GM12872 (cell line): Measurements from ENCODE around the gene FCN2.

Experiments
- TF ChIP-seq, protein P1 (sequence below): IDR thresholded peaks from 3 replicates; pipeline ENCODE4 v1.5.1; 2011; ENCODE audit warnings: low read depth, mild to moderate bottlenecking, low read length, moderate library complexity; ENCODE audit not compliant: insufficient read depth

FCN2 gene

DNA sequence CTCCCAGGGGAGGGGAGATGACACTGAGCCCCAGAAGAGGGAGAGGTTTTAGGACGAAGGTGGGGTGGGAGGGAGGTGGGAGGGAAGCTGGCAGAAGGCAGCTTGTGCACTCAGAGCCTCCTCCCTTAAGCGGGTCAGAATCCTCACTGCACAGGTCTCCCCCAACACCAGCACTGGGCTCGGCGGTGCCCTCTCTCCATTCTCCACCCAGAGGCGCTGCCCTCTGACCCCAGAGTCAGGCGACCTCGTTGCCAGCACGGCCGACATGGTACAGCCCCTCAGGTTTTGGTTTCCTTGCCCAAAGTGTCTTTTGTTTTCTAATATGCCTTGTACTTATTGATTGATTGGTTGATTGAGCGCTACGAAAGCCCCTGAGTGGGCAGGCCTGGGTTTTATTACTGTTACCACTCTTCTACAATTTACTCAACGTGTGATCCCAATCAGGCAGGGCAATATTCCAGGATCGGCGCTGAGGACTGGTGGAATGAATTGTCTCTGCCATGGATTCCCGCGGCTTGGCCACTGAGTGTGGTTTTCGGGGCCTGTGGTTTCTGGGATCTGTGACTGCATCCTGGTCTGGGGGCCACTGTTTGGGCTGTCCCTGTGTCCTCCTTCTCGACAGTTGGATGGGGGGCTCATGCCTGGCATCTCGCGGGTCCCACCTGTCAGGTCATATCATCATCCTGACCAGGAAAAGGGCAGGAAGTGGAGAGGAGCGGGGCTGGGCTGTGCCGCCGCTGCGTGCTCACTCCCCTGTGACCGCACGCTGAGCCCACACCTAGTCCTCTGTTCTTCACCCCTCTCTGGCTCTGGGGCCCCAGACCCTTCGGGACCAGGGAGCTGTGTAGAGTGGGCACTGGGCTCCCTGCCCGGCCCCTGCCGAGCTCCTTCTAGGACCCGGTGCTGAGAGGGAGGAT, 9.6 kb upstream of the FCN2 start:
- TF ChIP-seq, protein P1, sequence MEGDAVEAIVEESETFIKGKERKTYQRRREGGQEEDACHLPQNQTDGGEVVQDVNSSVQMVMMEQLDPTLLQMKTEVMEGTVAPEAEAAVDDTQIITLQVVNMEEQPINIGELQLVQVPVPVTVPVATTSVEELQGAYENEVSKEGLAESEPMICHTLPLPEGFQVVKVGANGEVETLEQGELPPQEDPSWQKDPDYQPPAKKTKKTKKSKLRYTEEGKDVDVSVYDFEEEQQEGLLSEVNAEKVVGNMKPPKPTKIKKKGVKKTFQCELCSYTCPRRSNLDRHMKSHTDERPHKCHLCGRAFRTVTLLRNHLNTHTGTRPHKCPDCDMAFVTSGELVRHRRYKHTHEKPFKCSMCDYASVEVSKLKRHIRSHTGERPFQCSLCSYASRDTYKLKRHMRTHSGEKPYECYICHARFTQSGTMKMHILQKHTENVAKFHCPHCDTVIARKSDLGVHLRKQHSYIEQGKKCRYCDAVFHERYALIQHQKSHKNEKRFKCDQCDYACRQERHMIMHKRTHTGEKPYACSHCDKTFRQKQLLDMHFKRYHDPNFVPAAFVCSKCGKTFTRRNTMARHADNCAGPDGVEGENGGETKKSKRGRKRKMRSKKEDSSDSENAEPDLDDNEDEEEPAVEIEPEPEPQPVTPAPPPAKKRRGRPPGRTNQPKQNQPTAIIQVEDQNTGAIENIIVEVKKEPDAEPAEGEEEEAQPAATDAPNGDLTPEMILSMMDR, result no peak

DNA sequence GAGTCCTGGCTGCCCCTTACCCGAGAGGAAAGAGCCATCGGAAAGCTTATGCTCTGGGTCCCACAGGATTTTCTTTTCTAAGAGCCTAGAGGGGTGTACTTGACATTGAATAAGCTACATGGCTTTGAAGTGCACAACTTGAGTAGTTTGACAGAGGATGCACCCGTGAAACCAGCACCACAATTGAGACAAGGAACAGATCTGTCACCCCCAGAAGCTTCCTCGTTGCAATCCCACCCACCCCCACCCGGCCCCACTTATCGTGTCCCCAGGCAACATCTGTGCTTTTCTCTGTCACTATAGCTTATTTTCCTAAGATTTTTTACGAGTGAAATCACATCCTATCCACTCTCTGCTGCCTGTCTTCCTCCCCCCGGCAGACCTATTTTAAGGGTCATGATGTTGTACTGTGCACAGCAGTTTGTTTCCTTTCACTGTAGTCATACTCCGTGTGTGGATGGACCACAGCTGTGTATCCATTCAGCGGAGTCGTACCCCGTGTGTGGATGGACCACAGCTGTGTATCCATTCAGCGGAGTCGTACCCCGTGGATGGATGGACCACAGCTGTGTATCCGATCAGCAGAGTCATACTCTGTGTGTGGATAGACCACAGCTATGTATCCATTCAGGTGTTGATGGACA, 8.8 kb upstream of the FCN2 start:
- TF ChIP-seq, protein P1, result no peak

DNA sequence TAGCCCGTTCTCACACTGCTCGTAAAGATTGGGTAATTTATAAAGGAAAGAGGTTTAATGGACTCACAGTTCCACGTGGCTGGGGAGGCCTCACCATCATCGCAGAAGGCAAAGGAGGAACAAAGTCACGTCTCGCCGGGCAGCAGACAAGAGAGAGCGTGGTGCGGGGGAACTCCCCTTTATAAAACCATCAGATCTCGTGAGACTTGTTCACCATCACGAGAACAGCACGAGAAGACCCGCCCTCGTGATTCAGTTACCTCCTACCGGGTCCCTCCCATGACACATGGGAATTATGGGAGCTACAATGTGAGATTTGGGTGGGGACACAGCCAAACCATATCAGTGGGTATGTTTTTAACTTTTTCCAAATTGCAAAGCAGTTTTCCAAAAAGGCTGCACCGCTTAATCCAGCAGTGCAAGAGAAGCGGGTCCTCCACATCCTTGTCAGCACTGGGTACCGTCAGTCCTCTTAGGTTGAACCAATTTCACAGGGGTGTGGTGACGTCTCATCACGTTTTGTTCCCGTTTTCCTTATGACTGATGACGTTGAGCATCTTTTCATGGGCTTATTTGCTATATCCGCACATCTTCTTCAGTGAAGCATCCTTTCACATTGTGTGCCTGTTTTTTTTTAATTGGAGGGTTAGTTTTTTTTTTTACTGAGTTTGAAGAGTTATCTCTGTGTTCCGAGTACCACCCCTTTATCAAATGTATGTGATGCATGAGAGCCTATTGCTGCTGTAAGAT, 8.0 kb upstream of the FCN2 start:
- TF ChIP-seq, protein P1, result no peak

DNA sequence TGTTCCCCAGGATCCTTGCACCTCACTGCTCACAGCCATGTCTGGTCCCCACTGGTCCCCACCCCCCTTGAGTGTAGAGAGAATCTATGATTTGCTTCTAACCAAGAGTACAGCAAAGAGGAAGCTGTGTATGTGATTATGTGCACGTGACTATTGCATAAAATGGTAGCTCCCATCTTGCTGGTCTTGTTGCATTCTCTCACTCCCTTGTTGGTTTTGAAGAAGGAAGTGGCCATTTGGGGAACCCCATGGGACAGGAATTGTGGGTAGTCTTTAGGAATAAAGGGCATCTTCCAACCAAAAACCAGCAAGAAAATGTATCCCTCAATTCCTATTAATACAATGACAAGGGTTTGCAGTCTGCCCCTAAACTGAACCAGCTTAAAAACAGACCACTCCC, 5.2 kb upstream of the FCN2 start:
- TF ChIP-seq, protein P1, result no peak

DNA sequence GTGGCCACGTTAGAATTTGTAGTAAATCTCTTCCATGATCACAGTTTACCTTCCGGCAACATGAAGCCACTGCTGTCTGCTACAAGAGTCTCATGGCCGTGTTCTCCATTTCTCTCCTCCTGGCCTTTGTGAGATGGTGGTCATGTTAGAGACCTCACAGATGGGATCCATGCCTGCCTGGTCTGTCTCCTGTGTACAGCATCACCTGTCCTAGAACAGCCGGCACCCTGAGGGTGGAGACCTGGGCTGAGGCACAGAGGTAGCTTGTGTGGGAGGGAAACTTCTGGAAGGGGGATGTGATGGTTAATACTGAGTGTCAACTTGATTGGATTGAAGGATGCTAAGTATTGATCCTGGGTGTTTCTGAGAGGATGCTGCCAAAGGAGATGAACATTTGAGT, 3.1 kb upstream of the FCN2 start:
- TF ChIP-seq, protein P1, result no peak

DNA sequence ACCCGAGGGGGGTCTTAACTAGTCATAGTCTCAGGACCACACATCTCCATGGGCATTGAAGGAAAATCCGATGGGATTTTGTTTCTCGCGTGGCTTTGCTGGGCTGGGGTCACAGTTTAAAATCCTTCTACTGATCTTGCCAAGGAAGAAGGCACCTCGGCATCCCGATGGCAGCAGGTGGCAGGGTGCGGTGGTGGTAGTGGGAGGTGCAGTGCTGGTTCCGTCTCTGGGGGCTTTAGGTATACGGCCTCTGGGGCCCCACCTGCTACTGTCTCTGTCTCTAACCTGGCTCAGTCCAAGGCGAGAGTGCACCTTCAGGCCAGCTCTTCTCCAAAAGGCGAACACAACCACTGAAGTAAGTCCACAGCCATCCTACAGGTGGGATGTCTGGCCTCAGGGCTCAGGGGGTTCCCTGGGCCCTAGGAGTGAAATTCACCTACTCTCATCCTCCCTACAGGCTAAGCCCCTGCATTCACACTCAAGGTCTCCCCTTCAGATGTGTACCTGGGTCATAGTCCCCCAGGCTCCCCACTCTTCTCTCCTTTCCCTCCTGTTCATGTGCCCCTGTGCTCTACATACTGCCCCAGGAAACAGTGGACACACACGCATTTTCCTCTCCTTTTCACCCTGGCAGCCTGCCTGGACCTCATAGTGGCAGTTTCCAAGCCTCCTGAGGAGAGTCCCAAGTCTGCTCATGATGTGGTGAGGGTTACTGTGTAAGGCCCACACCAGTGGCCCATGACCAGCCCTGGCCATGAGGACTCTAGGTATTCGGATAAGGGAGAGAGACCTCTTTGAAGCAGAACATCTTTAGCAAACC, 736 bp upstream of the FCN2 start:
- TF ChIP-seq, protein P1, result no peak
